Measurements from ENCODE around the gene C7orf57.

- TF ChIP-seq CTCF (IDR thresholded peaks at IDR 0.05): peak in 1 of 4 experiments; percentile 3
- TF ChIP-seq EP300 (IDR thresholded peaks at IDR 0.05): no peak
- TF ChIP-seq POLR2A (IDR thresholded peaks at IDR 0.05): no peak
Measured at GRCh38 chr7:48088559-48089045, 53.3 kb downstream of the C7orf57 start.

All from gastroesophageal sphincter (tissue), 3 donors.